Effector memory CD4-positive, alpha-beta T cell (primary cell): ENCODE measurements around the gene OTOGL.

Experiments used
- DNase-seq, 3 donors: peaks; one replicate each; pipeline ENCODE4 v3.0.0-alpha.2; 2020
- H3K27ac ChIP-seq: 2 replicates; pipeline ENCODE4 v1.7.0; 2013; ENCODE audit warnings: mild to moderate bottlenecking, low read length, moderate library complexity; ENCODE audit not compliant: insufficient read depth, poor library complexity, severe bottlenecking
- H3K27me3 ChIP-seq: replicated peaks from 2 replicates; pipeline ENCODE4 v1.7.0; 2013; ENCODE audit warnings: mild to moderate bottlenecking, low read length; ENCODE audit not compliant: insufficient read depth, control insufficient read depth, poor library complexity, severe bottlenecking
- H3K36me3 ChIP-seq: 2 replicates; pipeline ENCODE4 v1.7.0; 2013; ENCODE audit warnings: mild to moderate bottlenecking, low read length, moderate library complexity; ENCODE audit not compliant: control insufficient read depth, insufficient read depth
- H3K4me1 ChIP-seq: 2 replicates; pipeline ENCODE4 v1.7.0; 2013; ENCODE audit warnings: low read length, mild to moderate bottlenecking; ENCODE audit not compliant: control insufficient read depth, insufficient read depth, poor library complexity, severe bottlenecking
- H3K4me3 ChIP-seq: 2 replicates; pipeline ENCODE4 v1.7.0; 2013; ENCODE audit warnings: low read length, low read depth, mild to moderate bottlenecking; ENCODE audit not compliant: insufficient read depth, poor library complexity, severe bottlenecking
- H3K9me3 ChIP-seq: 2 replicates; pipeline ENCODE4 v1.7.0; 2013; ENCODE audit warnings: mild to moderate bottlenecking, low read length, moderate library complexity; ENCODE audit not compliant: control insufficient read depth

OTOGL gene

GRCh38 chr12:80406253-80406652, 306.9 kb downstream of the OTOGL start:
- Histone ChIP-seq H3K36me3 (no peaks in the 10 kb centered on the region), H3K27me3 (no peaks in the 10 kb centered on the region), H3K27ac (no peak overlapping the region), H3K9me3 (no peaks in the 10 kb centered on the region), H3K4me1 (no peaks in the 10 kb centered on the region), H3K4me3 (no peak overlapping the region)
- DNase-seq = no peak

- Histone ChIP-seq H3K9me3 (no peaks in the 10 kb centered on the region), H3K27ac (no peak overlapping the region), H3K4me3 (no peak overlapping the region), H3K36me3 (no peaks in the 10 kb centered on the region), H3K27me3 (no peaks in the 10 kb centered on the region), H3K4me1 (no peaks in the 10 kb centered on the region)
- DNase-seq = no peak
These were observed 312.4 kb downstream of the OTOGL start for GRCh38 chr12:80411787-80412186.

GRCh38 chr12:80412343-80412953, 313.1 kb downstream of the OTOGL start:
- H3K36me3 ChIP-seq = no peaks in the 10 kb centered on the region
- H3K4me1 ChIP-seq = no peaks in the 10 kb centered on the region
- DNase-seq = no peak
- H3K27ac ChIP-seq = no peak overlapping the region
- no peaks in the 10 kb centered on the region for H3K9me3 ChIP-seq
- no peaks in the 10 kb centered on the region for H3K27me3 ChIP-seq
- no peak overlapping the region for H3K4me3 ChIP-seq

GRCh38 chr12:80413462-80413861, 314.1 kb downstream of the OTOGL start:
- no peaks in the 10 kb centered on the region for H3K27me3 ChIP-seq
- no peak overlapping the region for H3K27ac ChIP-seq
- DNase-seq = no peak

GRCh38 chr12:80415466-80415865, 316.1 kb downstream of the OTOGL start:
- Histone ChIP-seq H3K9me3 (no peaks in the 10 kb centered on the region), H3K4me3 (no peak overlapping the region), H3K27ac (no peak overlapping the region)

More at GRCh38 chr12:80413462-80413861, 314.1 kb downstream of the OTOGL start:
- Histone ChIP-seq H3K9me3 (no peaks in the 10 kb centered on the region), H3K4me1 (no peaks in the 10 kb centered on the region), H3K4me3 (no peak overlapping the region), H3K36me3 (no peaks in the 10 kb centered on the region)

GRCh38 chr12:80419644-80420043, 320.3 kb downstream of the OTOGL start:
- no peak for DNase-seq
- Histone ChIP-seq H3K27ac (no peak overlapping the region), H3K4me1 (no peaks in the 10 kb centered on the region), H3K9me3 (no peaks in the 10 kb centered on the region), H3K4me3 (no peak overlapping the region), H3K27me3 (no peaks in the 10 kb centered on the region), H3K36me3 (no peaks in the 10 kb centered on the region)

More at GRCh38 chr12:80415466-80415865, 316.1 kb downstream of the OTOGL start:
- DNase-seq = no peak
- Histone ChIP-seq H3K27me3 (no peaks in the 10 kb centered on the region), H3K4me1 (no peaks in the 10 kb centered on the region), H3K36me3 (no peaks in the 10 kb centered on the region)

GRCh38 chr12:80420075-80420474, 320.7 kb downstream of the OTOGL start:
- Histone ChIP-seq H3K4me3 (no peak overlapping the region), H3K9me3 (no peaks in the 10 kb centered on the region), H3K27ac (no peak overlapping the region), H3K4me1 (no peaks in the 10 kb centered on the region), H3K27me3 (no peaks in the 10 kb centered on the region), H3K36me3 (no peaks in the 10 kb centered on the region)
- DNase-seq = no peak

- no peak overlapping the region for H3K4me3 ChIP-seq
- H3K4me1 ChIP-seq = no peaks in the 10 kb centered on the region
- H3K36me3 ChIP-seq = no peaks in the 10 kb centered on the region
- H3K27me3 ChIP-seq = no peaks in the 10 kb centered on the region
- no peak for DNase-seq
- H3K9me3 ChIP-seq = no peaks in the 10 kb centered on the region
- no peak overlapping the region for H3K27ac ChIP-seq
These were observed 323.2 kb downstream of the OTOGL start for GRCh38 chr12:80422550-80422949.
